Measurements from ENCODE around the gene ITPR1. TPM values are rescaled to one million over a fixed set of nuclear protein-coding genes. Genes with fewer than 3 reads are reported as not detected.
"Not testable (repeated sequence)": the region's sequence is repeated elsewhere in the genome, so short reads cannot be mapped to it uniquely, and the experiment has no call there.

The ITPR1 gene
- total RNA-seq, 2 experiments from 2014 or later, result 84.4 to 104 TPM

DNA sequence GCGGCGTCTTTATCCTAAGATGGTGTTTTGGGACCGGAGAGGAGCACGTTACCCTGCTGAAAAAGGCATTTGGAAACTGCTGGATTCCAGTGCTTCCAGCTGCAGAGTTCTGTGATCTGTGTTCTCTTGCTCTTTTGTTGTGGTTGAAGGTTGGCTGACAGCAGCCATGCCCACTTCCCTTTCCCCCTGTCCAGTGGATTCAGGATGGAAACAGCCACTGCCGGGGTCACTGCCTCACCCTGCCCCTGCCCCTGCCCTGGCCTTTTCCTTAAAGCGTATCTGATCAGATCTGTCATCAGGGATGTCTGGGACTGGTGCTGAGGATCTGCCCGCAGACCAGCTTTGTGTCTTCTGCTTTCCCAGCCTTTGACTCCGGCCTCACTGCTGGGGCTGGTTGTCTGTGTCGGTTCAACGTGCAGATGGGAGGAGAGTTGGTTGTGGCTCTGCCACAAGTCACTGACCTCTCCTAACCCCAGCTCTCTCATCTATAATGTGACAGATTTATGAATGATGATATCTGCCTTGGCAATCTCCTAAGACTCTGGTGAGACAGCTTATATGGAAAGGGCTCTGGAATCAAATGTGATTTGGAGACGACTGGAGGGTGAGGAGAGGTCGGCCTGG is 266.7 kb downstream of the ITPR1 start:
- intact Hi-C loops (cut with micrococcal nuclease; ENCODE audit: unreplicated experiment), result no loop called here
- no peak for TF ChIP-seq EZH2phosphoT487 (IDR thresholded peaks at IDR 0.05; ENCODE audit: borderline replicate concordance, low read depth, low read length)
- TF ChIP-seq, protein P1, sequence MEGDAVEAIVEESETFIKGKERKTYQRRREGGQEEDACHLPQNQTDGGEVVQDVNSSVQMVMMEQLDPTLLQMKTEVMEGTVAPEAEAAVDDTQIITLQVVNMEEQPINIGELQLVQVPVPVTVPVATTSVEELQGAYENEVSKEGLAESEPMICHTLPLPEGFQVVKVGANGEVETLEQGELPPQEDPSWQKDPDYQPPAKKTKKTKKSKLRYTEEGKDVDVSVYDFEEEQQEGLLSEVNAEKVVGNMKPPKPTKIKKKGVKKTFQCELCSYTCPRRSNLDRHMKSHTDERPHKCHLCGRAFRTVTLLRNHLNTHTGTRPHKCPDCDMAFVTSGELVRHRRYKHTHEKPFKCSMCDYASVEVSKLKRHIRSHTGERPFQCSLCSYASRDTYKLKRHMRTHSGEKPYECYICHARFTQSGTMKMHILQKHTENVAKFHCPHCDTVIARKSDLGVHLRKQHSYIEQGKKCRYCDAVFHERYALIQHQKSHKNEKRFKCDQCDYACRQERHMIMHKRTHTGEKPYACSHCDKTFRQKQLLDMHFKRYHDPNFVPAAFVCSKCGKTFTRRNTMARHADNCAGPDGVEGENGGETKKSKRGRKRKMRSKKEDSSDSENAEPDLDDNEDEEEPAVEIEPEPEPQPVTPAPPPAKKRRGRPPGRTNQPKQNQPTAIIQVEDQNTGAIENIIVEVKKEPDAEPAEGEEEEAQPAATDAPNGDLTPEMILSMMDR (conservative IDR thresholded peaks at IDR 0.05; ENCODE audit: low read length), result no peak
- Histone ChIP-seq H2AFZ (ENCODE audit: low read length) (no peak overlapping the region), H3K4me2 (ENCODE audit: low read length) (no peak overlapping the region), H3K9me2 (ENCODE audit: insufficient read depth, low read length) (no peaks in the 10 kb centered on the region), H3K36me3 (ENCODE audit: insufficient read depth, low read length) (peaks cover 27% of the 10 kb centered on the region), H3K4me1 (ENCODE audit: insufficient read depth, low read length, poor library complexity, severe bottlenecking) (no peaks in the 10 kb centered on the region), H3K4me3 (ENCODE audit: low read depth, low read length, poor library complexity, severe bottlenecking) (no peak overlapping the region), H4K20me1 (ENCODE audit: insufficient read depth, low read length) (no peaks in the 10 kb centered on the region), H3K9me3 (ENCODE audit: low read length) (no peaks in the 10 kb centered on the region), H3K79me2 (ENCODE audit: insufficient read depth, low read depth, low read length) (no peaks in the 10 kb centered on the region), H3K27ac (ENCODE audit: low read depth, low read length, poor library complexity, severe bottlenecking) (no peak overlapping the region)
- POLR2A ChIA-PET, result no interaction called here
- CTCF ChIA-PET (ENCODE audit: unreplicated experiment), result no interaction called here
- BruUV-seq (replicated peaks), result no TSS peak
- no peak for DNase-seq (ENCODE audit: low spot score)

- H4K20me1 ChIP-seq (ENCODE audit: insufficient read depth, low read length), result no peaks in the 10 kb centered on the region
- H3K79me2 ChIP-seq (ENCODE audit: insufficient read depth, low read depth, low read length), result no peaks in the 10 kb centered on the region
- H3K4me2 ChIP-seq (ENCODE audit: low read length), result no peak overlapping the region
- H3K9me2 ChIP-seq (ENCODE audit: insufficient read depth, low read length), result no peaks in the 10 kb centered on the region
- DNase-seq (ENCODE audit: low spot score), result no peak
- CTCF ChIA-PET (ENCODE audit: unreplicated experiment), result no interaction called here
- H3K27ac ChIP-seq (ENCODE audit: low read depth, low read length, poor library complexity, severe bottlenecking), result no peak overlapping the region
- POLR2A ChIA-PET, result interaction anchor here (0.6 to 0.8 kb wide), 3 partner anchors 54 to 306 kb away, joined by 3 to 5 read pairs (median 3); no protein-coding TSS in a partner anchor
- H3K36me3 ChIP-seq (ENCODE audit: insufficient read depth, low read length), result peaks cover 33% of the 10 kb centered on the region
- TF ChIP-seq, protein P1 (conservative IDR thresholded peaks at IDR 0.05; ENCODE audit: low read length), result no peak
- no peak for TF ChIP-seq EZH2phosphoT487 (IDR thresholded peaks at IDR 0.05; ENCODE audit: borderline replicate concordance, low read depth, low read length)
- H3K4me3 ChIP-seq (ENCODE audit: low read depth, low read length, poor library complexity, severe bottlenecking), result no peak overlapping the region
- no peak overlapping the region for H2AFZ ChIP-seq (ENCODE audit: low read length)
- intact Hi-C loops (cut with micrococcal nuclease; ENCODE audit: unreplicated experiment), result no loop called here
- no peaks in the 10 kb centered on the region for H3K9me3 ChIP-seq (ENCODE audit: low read length)
- BruUV-seq (replicated peaks), result no TSS peak
- no peaks in the 10 kb centered on the region for H3K4me1 ChIP-seq (ENCODE audit: insufficient read depth, low read length, poor library complexity, severe bottlenecking)
These were observed 268.6 kb downstream of the ITPR1 start for GRCh38 chr3:4761759-4762158.

DNA sequence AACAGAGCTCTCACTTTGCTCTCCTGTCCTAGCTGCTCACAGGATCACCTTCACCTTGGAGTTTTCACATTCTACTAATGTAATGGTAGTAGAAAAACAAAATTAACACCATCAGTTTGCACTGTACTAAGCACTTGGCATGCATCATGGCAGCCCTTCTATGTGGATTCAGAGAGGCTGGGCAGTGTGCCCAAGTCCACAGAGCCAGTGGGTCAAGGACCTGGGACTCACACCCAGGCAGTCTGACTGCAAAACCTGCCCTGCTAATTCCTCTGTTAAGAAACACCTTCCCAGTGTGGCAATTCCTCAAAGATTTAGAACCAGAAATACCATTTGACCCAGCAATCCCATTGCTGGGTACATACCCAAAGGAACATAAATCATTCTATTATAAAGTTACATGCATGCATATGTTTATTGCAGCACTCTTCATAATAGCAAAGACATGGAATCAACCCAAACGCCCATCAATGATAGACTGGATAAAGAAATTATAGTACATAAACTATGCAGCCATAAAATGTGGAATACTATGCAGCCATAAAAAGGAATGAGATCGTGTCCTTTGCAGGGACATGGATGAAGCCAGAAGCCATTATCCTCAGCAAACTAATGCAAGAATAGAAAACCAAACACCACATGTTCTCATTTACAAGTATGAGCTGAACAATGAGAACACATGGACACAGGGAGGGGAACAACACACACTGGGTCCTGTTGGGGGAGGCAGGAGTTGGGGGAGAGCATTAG is 269.5 kb downstream of the ITPR1 start:
- H3K79me2 ChIP-seq (ENCODE audit: insufficient read depth, low read depth, low read length); BruUV-seq (replicated peaks); intact Hi-C loops (cut with micrococcal nuclease; ENCODE audit: unreplicated experiment); DNase-seq (ENCODE audit: low spot score); H3K9me3 ChIP-seq (ENCODE audit: low read length); H3K4me3 ChIP-seq (ENCODE audit: low read depth, low read length, poor library complexity, severe bottlenecking); H2AFZ ChIP-seq (ENCODE audit: low read length); CTCF ChIA-PET (ENCODE audit: unreplicated experiment); H3K4me1 ChIP-seq (ENCODE audit: insufficient read depth, low read length, poor library complexity, severe bottlenecking); H3K4me2 ChIP-seq (ENCODE audit: low read length); H3K9me2 ChIP-seq (ENCODE audit: insufficient read depth, low read length); H3K27ac ChIP-seq (ENCODE audit: low read depth, low read length, poor library complexity, severe bottlenecking); H4K20me1 ChIP-seq (ENCODE audit: insufficient read depth, low read length): not testable (repeated sequence)
- POLR2A ChIA-PET, result interaction anchor here (0.6 to 0.8 kb wide), 3 partner anchors 53 to 305 kb away, joined by 3 to 5 read pairs (median 3); no protein-coding TSS in a partner anchor
- H3K36me3 ChIP-seq (ENCODE audit: insufficient read depth, low read length), result peaks cover 42% of the 10 kb centered on the region
